ENCODE results near the gene GFPT2. TPM values are rescaled to one million over a fixed set of nuclear protein-coding genes. Genes with fewer than 3 reads are reported as not detected.

Gene GFPT2
- total RNA-seq, 2 donors from 2014 or later: 0.39 to 0.70 TPM

DNA sequence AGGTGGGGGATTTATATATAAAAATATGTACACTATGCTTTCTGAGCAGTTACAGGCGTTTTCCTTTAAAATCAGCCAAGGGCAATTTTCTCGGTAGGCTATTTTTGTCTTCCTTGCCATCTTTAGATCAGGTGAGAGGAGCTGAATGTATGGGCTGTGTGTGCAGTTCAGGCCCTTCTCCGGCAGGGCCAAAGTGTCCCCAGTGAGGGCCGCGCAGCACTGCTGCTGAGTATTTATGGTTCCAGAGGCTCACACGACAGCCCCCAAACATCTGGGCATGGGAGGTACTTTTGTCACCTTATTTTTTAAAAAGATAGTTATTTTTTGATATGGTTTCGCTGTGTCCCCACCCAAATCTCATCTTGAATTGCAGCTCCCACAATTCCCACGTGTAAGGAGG lies 11.5 kb downstream of the GFPT2 start:
- Mint-ChIP-seq H3K9me3 (no peaks in the 10 kb centered on the region), H3K27ac (no peak overlapping the region), H3K27me3 (ENCODE audit: low read depth) (peaks cover 21% of the 10 kb centered on the region), H3K4me1 (ENCODE audit: low read depth) (no peaks in the 10 kb centered on the region), H3K36me3 (ENCODE audit: insufficient read depth in 2 of 2) (no peaks in the 10 kb centered on the region), H3K4me3 (no peak overlapping the region)
- ATAC-seq (replicated peaks in 1 of 2): no peak
- DNase-seq: no peak

- Mint-ChIP-seq H3K36me3 (ENCODE audit: insufficient read depth in 2 of 2) (no peaks in the 10 kb centered on the region), H3K9me3 (no peaks in the 10 kb centered on the region), H3K27ac (no peak overlapping the region), H3K27me3 (ENCODE audit: low read depth) (peaks cover 21% of the 10 kb centered on the region), H3K4me1 (ENCODE audit: low read depth) (no peaks in the 10 kb centered on the region), H3K4me3 (no peak overlapping the region)
- ATAC-seq (replicated peaks in 1 of 2) (no peak), DNase-seq (no peak)
Observed at GRCh38 chr5:180340856-180341255, 12.3 kb downstream of the GFPT2 start.

DNA sequence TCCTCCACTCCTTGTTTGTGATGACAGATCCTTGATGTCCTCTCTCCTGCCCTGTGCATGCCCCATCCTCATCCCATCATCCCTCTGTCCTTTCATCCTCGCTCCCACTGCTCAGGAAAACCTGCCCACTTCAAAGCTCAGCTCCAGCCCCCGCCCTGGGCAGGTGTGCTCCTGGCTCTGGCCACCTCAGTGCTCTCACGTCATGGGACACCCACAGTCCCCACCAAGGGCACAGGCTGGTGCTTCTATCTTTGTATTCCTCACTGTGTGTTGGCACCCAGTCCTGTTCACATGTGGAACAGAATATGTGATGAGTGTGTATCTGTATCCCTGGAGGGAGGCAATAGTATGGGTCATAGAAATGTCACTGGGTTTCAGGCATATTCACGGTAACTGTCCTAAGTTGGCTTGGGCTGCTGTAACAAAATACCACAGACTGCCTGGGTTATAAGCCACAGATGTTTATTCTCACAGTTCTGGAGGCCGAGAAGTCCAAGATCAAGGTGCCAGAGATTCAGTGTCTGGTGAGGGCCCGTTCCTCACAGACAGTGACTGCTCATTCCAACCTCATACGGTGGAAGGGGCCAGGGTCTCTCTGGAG lies 13.5 kb downstream of the GFPT2 start:
- no peak overlapping the region for H3K27ac Mint-ChIP-seq
- ATAC-seq (replicated peaks in 1 of 2) (no peak), DNase-seq (no peak)
- H3K9me3 Mint-ChIP-seq: no peaks in the 10 kb centered on the region
- H3K4me1 Mint-ChIP-seq (ENCODE audit: low read depth): no peaks in the 10 kb centered on the region
- peaks cover 21% of the 10 kb centered on the region for H3K27me3 Mint-ChIP-seq (ENCODE audit: low read depth)
- H3K4me3 Mint-ChIP-seq: no peak overlapping the region
- no peaks in the 10 kb centered on the region for H3K36me3 Mint-ChIP-seq (ENCODE audit: insufficient read depth in 2 of 2)

DNA sequence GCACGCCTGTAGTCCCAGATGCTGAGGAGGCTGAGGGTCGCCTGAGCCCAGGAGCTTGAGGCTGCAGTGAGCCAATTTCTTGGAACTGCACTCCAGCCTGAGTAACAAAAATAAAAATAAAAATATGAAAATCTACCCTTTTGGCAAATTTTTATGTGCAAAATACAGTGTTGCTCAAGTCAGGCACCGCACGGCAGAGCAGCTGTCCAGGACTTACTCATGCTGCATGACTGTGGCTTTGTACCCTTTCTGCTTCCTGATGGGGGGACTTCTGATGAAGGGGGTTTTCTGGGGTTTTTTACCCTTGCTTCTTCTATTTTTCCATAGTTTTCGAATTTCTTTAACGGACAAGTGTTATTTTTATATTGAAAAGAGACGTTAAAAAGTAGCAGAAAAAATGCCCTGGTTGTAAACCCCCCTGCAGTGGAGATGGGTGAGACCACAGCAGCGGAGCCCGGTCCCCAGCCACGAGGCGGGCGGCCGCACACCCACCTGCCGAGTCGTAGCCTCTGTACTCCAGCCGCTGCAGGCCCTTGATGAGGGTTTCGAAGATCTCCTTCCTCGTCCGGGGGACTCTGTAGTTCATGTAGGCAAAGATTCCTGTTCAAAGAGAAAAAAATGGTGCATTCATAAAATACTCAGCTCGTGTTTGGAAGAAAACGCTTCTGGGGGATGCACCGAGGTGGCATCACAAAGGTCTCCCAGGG lies 15.0 kb downstream of the GFPT2 start:
- no peaks in the 10 kb centered on the region for H3K4me1 Mint-ChIP-seq (ENCODE audit: low read depth)
- DNase-seq (no peak), ATAC-seq (replicated peaks in 1 of 2) (no peak)
- H3K27me3 Mint-ChIP-seq (ENCODE audit: low read depth): peaks cover 11% of the 10 kb centered on the region
- no peak overlapping the region for H3K4me3 Mint-ChIP-seq
- H3K9me3 Mint-ChIP-seq: no peaks in the 10 kb centered on the region
- no peaks in the 10 kb centered on the region for H3K36me3 Mint-ChIP-seq (ENCODE audit: insufficient read depth in 2 of 2)
- no peak overlapping the region for H3K27ac Mint-ChIP-seq

- Mint-ChIP-seq H3K4me3 (no peak overlapping the region), H3K27me3 (ENCODE audit: low read depth) (peaks cover 4% of the 10 kb centered on the region), H3K27ac (no peak overlapping the region), H3K36me3 (ENCODE audit: insufficient read depth in 2 of 2) (no peaks in the 10 kb centered on the region), H3K9me3 (no peaks in the 10 kb centered on the region), H3K4me1 (ENCODE audit: low read depth) (no peaks in the 10 kb centered on the region)
- no peak for ATAC-seq (replicated peaks in 1 of 2)
- no peak for DNase-seq
Observed at GRCh38 chr5:180336234-180337020, 16.7 kb downstream of the GFPT2 start.

DNA sequence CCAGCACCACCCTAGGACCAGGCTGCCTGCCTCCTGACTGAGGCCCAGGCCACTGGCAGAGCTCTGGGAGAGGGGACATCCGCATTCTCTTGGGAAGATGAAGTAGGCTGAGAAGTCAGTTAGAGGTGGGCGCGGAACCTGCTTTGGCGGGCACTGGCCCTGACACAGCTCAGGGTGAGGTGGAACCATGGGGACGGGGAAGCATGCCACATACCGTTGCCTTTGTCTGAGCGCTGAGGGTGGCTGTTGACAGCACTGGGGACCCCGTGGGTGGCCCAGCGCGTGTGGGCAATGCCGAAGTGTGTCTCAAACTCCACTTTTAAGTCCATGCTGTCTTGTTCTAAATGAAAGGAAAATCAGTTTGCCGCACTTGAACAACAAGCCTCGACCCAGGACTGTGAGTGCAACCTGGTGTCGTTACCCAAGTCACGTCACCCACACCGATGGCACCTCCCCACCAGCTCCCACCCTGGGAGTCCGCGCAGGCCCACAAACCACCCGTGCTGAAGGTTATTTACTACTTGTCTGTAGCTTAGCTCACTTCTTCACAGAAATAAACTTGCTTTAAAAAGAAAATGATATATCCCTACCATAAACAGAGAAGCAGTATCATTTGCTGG lies 17.4 kb downstream of the GFPT2 start:
- Mint-ChIP-seq H3K36me3 (ENCODE audit: insufficient read depth in 2 of 2) (no peaks in the 10 kb centered on the region), H3K27me3 (ENCODE audit: low read depth) (peaks cover 4% of the 10 kb centered on the region), H3K4me1 (ENCODE audit: low read depth) (no peaks in the 10 kb centered on the region), H3K4me3 (no peak overlapping the region), H3K9me3 (no peaks in the 10 kb centered on the region), H3K27ac (no peak overlapping the region)
- ATAC-seq (replicated peaks in 1 of 2): no peak
- no peak for DNase-seq

DNA sequence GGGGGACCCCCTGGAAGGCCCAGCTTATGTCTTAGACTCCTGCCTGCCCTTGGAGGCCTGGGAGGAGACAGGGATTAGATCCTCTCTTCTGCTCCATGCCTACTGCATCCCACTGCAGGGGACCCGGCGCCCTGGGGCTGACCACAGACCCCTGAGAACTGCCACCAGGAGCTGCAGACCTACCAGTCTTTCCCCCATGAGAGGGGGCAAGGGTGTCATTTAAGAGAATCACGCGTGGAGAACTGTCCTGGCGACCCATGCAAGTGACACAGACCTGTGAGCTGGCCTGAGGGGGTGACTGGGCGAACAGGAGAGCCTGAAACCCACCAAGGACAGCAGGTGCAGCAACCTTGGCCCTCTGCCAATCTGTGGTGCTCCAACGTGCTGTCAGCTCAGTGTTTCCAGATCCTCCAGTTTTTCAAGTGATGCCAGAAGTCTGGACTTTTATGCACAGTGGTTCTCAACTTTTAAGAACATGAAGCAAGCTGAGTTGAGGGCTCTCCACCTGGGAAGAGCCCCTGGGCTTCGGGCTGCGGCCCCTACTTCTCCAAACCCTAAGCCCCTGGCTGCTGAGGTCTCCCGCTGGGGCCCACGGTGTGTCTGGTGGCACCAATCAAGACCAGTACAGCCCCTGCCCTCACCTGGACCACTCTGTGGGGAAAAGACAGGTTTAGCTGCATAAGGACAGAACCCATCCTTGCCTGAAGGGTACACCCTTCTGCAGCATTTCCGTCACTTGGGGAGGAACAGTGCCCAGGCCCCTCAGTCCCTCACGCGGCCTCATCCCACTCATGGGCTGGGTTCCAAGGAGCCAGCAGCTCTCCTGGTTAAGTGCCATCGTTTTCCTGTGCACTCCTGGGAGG lies 18.2 kb downstream of the GFPT2 start:
- no peak for ATAC-seq (replicated peaks in 1 of 2)
- Mint-ChIP-seq H3K36me3 (ENCODE audit: insufficient read depth in 2 of 2) (no peaks in the 10 kb centered on the region), H3K4me1 (ENCODE audit: low read depth) (no peaks in the 10 kb centered on the region), H3K4me3 (no peak overlapping the region), H3K27ac (no peak overlapping the region), H3K9me3 (no peaks in the 10 kb centered on the region), H3K27me3 (ENCODE audit: low read depth) (peaks cover 6% of the 10 kb centered on the region)
- DNase-seq: no peak

- Mint-ChIP-seq H3K27me3 (ENCODE audit: low read depth) (peaks cover 5% of the 10 kb centered on the region), H3K9me3 (no peaks in the 10 kb centered on the region), H3K36me3 (ENCODE audit: insufficient read depth in 2 of 2) (no peaks in the 10 kb centered on the region), H3K27ac (no peak overlapping the region), H3K4me1 (ENCODE audit: low read depth) (no peaks in the 10 kb centered on the region), H3K4me3 (no peak overlapping the region)
- ATAC-seq (replicated peaks in 1 of 2): no peak
- no peak for DNase-seq
Observed at GRCh38 chr5:180334176-180334575, 19.0 kb downstream of the GFPT2 start.

GRCh38 chr5:180333661-180334060 lies 19.5 kb downstream of the GFPT2 start:
- H3K9me3 Mint-ChIP-seq: no peaks in the 10 kb centered on the region
- no peak overlapping the region for H3K4me3 Mint-ChIP-seq
- ATAC-seq (replicated peaks in 1 of 2) (no peak), DNase-seq (no peak)
- H3K27me3 Mint-ChIP-seq (ENCODE audit: low read depth): peaks cover 5% of the 10 kb centered on the region
- no peaks in the 10 kb centered on the region for H3K36me3 Mint-ChIP-seq (ENCODE audit: insufficient read depth in 2 of 2)
- H3K4me1 Mint-ChIP-seq (ENCODE audit: low read depth): no peaks in the 10 kb centered on the region
- no peak overlapping the region for H3K27ac Mint-ChIP-seq

DNA sequence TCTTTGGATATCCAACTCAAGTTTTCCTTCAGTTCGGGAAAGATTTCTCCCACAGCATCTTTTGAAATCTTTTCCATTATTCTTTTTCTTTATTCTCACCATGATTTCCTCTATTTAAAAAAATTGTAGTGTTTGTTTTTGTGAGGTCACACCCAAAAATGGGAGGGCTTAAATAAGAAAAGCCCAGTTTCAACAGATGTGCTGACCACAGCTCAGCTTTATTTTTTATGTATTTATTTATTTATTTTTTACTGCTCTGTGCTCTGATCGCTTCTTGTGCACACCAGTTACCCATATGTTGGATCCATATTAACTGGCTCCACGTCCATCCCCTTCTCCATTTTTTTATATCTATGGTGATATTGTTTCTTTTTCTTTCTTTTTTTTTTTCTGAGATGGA lies 20.3 kb downstream of the GFPT2 start:
- Mint-ChIP-seq H3K4me3 (no peak overlapping the region), H3K36me3 (ENCODE audit: insufficient read depth in 2 of 2) (no peaks in the 10 kb centered on the region), H3K9me3 (no peaks in the 10 kb centered on the region), H3K27me3 (ENCODE audit: low read depth) (peaks cover 5% of the 10 kb centered on the region), H3K4me1 (ENCODE audit: low read depth) (no peaks in the 10 kb centered on the region), H3K27ac (no peak overlapping the region)
- no peak for DNase-seq
- no peak for ATAC-seq (replicated peaks in 1 of 2)

GRCh38 chr5:180332051-180332517 lies 21.1 kb downstream of the GFPT2 start:
- DNase-seq (no peak), ATAC-seq (replicated peaks in 1 of 2) (no peak)
- Mint-ChIP-seq H3K4me3 (no peak overlapping the region), H3K36me3 (ENCODE audit: insufficient read depth in 2 of 2) (no peaks in the 10 kb centered on the region), H3K27ac (no peak overlapping the region), H3K27me3 (ENCODE audit: low read depth) (peaks cover 5% of the 10 kb centered on the region), H3K9me3 (no peaks in the 10 kb centered on the region), H3K4me1 (ENCODE audit: low read depth) (no peaks in the 10 kb centered on the region)

DNA sequence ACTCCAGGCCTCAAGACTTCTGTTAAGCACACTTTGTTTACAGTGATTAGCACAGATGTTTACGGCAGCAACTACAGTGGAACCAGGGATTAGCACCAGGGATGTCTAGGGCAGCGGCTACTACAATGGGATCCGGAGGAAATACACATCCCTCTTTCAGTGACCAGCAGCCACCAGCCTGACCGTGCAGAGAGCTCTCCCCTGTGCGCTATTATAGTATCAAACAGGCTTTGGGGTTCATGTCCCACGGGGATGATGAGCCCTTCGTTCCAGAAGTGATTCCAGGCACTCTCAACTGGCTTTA lies 21.5 kb downstream of the GFPT2 start:
- Mint-ChIP-seq H3K4me3 (no peak overlapping the region), H3K4me1 (ENCODE audit: low read depth) (no peaks in the 10 kb centered on the region), H3K27me3 (ENCODE audit: low read depth) (peaks cover 5% of the 10 kb centered on the region), H3K9me3 (no peaks in the 10 kb centered on the region), H3K36me3 (ENCODE audit: insufficient read depth in 2 of 2) (no peaks in the 10 kb centered on the region), H3K27ac (no peak overlapping the region)
- no peak for DNase-seq
- ATAC-seq (replicated peaks in 1 of 2): no peak
